Mononuclear cell (primary cell): ENCODE results near the gene FAM216A. TPM values are rescaled to one million over a fixed set of nuclear protein-coding genes. Genes with fewer than 3 reads are reported as not detected.
"Not testable (repeated sequence)": the region's sequence is repeated elsewhere in the genome, so short reads cannot be mapped to it uniquely, and the experiment has no call there.

Source experiments
- H3K27me3 ChIP-seq: 2 replicates; pipeline ENCODE4 v1.6.0; 2011; ENCODE audit warnings: low read length, control low read depth; ENCODE audit not compliant: insufficient read depth
- H3K4me1 ChIP-seq: 2 replicates; pipeline ENCODE4 v1.5.1; 2011; ENCODE audit warnings: mild to moderate bottlenecking, low read length, control low read depth; ENCODE audit not compliant: insufficient read depth
- H3K4me3 ChIP-seq: 2 replicates; pipeline ENCODE4 v1.5.1; 2011; ENCODE audit warnings: mild to moderate bottlenecking, low read length, moderate library complexity
- H3K9me3 ChIP-seq: 2 replicates; pipeline ENCODE4 v1.5.1; 2011; ENCODE audit warnings: low read depth, mild to moderate bottlenecking, control low read depth, low read length
- total RNA-seq: library from RNA; depleted of rRNA; stranded (reverse); fragments of >200 nt; gene quantifications from one replicate; pipeline ENCODE4 v1.2.3, GENCODE V29; 2012

The FAM216A gene
- total RNA-seq, 1 donor, result 9.0 TPM

DNA sequence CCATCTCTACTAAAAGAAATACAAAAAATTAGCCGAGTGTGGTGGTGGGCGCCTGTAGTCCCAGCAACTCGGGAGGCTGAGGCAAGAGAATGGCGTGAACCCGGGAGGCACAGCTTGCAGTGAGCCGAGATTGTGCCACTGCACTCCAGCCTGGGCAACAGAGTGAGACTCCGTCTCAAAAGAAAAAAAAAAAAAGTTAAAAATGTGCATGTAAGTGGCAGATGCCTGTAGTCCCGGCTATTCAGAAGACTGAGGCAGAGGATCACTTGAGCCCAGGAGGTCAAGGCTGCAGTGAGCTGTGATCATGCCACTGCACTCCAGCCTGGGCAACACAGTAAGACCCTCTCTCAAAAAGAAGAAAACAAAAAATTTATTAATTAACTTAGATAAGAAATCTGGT, 49.4 kb downstream of the FAM216A start:
- H3K4me1 ChIP-seq, result not testable (repeated sequence)

DNA sequence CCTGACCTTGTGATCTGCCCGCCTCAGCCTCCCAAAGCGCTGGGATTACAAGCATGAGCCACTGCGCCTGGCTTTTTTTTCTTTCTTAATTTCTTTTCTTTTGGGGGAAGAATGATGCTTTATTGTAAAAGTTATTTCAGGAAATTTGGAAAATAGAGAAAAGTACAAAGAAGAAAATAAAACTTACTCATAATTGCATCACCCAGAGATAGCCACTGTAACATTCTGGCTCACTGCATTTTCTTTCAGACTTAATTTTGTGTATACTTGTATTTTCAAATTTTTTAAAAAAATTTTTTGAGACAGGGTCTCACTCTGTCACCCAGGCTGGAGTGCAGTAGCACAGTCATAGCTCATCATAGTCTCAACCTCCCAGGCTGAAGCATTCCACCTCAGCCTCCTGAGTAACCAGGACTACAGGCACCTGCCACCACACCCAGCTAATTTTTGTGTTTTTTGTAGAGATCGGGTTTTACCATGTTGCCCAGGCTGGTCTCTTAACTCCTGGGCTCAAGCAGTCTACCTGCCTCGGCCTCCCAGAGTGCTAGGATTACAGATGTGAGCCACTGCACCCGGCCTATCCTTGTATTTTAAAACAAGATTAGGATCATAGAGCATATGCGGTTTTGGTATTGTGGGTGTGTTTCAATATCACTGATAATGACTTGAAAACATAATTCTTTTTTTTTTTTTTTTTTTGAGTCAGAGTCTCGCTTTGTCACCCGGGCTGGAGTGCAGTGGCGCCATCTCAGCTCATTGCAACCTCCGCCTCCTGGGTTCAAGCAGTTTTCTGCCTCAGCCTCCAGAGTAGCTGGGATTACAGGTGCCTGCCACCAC, 52.4 kb downstream of the FAM216A start:
- not testable (repeated sequence) for H3K4me3 ChIP-seq, H3K4me1 ChIP-seq, H3K9me3 ChIP-seq, H3K27me3 ChIP-seq

More for the DNA sequence above, 49.4 kb downstream of the FAM216A start:
- H3K27me3 ChIP-seq, H3K9me3 ChIP-seq, H3K4me3 ChIP-seq: not testable (repeated sequence)

DNA sequence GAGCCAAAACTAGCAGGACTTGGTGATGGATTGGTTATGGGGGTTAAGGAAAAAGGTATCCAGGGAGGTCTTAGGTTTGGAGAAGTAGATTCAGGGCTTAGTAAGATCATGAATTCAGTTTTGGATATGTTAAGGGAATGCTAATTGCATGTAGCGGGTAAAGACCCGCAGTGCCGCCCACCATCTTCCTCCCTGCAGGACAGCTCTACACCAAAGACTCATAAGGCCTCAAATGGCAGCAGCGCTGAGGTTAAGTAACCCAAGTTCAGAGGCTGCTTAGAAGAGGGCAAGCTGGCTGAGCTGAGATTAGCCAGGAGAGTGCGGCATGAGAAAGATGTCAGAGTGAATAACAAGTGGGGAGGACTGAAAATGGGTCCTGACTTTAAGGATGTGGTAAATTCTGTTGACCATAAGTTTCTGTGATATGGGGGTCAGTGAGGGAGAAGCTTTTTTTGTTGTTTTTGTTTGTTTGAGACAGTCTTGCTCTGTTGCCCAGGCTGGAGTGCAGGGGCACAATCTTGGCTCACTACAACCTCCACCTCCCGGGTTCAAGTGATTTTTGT, 59.7 kb downstream of the FAM216A start:
- H3K4me1 ChIP-seq, result no peaks in the 10 kb centered on the region
- no peaks in the 10 kb centered on the region for H3K27me3 ChIP-seq
- no peaks in the 10 kb centered on the region for H3K9me3 ChIP-seq
- H3K4me3 ChIP-seq, result no peak overlapping the region

DNA sequence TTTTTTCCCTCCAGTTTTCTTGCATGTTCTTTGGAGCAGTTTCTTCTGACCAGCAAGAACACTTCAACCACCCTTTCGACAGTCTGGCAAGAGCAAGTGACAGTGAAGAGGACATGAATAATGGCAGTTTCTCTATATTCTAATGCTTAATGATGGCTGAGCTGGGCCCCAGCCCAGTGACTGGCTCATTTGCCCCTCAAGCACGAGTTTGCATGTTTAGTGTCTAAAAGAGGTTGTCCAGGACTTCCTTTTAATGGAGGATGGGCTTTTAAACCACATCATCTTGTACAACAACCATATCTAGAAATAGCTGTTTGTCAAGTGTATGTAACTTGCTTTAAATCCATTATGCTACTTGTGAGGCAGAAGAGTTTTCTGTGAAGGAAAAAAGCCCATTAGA, 61.9 kb downstream of the FAM216A start:
- no peaks in the 10 kb centered on the region for H3K4me1 ChIP-seq
- no peaks in the 10 kb centered on the region for H3K9me3 ChIP-seq
- no peaks in the 10 kb centered on the region for H3K27me3 ChIP-seq
- H3K4me3 ChIP-seq, result no peak overlapping the region

DNA sequence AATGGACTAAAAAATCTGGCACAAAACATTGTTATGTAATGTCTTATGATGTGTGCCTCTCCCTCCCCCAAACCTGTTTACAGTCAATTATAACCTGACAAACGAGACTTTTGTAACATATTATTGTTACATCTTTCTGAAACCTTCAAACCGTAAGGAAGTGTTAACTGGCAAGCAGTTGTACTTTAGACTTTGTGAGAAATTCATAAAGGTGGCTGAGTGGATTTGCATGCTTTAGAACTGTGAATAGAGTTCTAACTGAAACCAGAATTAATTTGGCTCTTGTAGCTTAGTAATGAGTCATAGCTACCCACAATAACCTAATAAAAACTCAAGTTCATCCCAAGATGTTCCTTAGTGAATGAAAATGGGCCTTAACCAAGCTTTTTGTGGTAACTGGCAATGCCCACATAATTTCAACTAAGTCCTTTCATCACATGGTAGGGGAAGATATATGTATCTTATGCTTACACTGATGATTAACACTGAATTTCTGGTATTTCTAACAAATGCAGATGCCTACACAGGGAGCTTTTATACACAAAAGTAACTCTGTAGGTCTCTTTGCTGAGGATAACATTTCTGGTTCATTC, 63.2 kb downstream of the FAM216A start:
- no peaks in the 10 kb centered on the region for H3K4me1 ChIP-seq
- no peak overlapping the region for H3K4me3 ChIP-seq
- no peaks in the 10 kb centered on the region for H3K27me3 ChIP-seq
- H3K9me3 ChIP-seq, result no peaks in the 10 kb centered on the region

DNA sequence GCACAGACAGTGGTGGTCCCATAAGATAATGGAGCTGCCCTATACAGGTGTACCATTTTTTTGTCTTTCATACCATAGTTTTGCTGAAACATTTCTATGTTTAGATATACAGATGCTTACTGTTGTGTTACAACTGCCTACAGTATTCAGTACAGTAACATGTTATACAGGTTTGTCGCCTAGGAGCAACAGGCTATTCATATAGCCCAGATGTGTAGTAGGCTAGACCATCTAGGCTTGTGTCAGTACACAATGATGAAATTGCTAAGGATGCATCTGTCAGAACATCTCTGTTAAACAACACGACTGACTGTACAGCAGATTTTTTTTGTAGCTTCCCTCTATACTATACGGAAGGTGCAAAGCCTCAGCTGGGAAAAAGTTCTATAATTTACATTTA, 64.0 kb downstream of the FAM216A start:
- Histone ChIP-seq H3K4me3 (no peak overlapping the region), H3K4me1 (no peaks in the 10 kb centered on the region), H3K27me3 (no peaks in the 10 kb centered on the region), H3K9me3 (no peaks in the 10 kb centered on the region)

DNA sequence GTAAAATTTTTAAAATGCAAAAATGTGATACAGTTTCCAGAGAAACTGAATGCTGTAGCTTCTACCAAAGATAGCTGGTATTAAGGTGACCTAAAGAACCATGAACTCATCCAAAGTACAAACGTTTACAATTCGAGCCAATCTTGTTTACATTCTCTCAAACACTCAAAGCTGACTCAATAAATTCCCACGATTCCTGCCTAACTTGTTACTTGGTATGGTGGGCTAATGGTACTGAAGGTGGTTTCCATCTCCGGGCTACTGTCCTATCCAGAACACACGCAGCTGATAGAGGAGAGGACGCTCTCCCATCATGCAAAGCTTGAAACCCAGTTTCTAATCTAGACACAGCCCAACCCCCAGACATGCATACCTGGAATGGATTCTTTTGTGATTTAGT, 65.0 kb downstream of the FAM216A start:
- Histone ChIP-seq H3K9me3 (no peaks in the 10 kb centered on the region), H3K27me3 (no peaks in the 10 kb centered on the region), H3K4me3 (no peak overlapping the region), H3K4me1 (no peaks in the 10 kb centered on the region)

DNA sequence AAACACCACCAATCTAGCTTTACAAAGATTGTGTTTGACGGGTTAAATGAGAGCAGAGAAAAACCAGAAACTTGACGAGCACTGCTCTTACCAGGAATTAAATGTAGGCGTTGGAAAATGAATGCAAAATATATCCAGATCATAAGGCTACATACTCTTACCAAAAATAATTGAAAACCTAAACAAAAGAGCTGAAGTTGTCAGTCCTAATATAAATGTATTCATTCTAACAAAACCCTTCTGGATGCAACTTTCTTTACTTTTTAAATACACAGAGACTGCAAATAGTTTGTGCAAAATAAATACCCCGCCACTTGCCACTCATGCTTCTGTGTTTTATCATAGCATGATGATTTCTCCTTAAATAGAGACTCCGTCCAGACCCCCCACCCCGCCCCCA, 66.2 kb downstream of the FAM216A start:
- no peaks in the 10 kb centered on the region for H3K9me3 ChIP-seq
- no peak overlapping the region for H3K4me3 ChIP-seq
- H3K4me1 ChIP-seq, result no peaks in the 10 kb centered on the region
- no peaks in the 10 kb centered on the region for H3K27me3 ChIP-seq

DNA sequence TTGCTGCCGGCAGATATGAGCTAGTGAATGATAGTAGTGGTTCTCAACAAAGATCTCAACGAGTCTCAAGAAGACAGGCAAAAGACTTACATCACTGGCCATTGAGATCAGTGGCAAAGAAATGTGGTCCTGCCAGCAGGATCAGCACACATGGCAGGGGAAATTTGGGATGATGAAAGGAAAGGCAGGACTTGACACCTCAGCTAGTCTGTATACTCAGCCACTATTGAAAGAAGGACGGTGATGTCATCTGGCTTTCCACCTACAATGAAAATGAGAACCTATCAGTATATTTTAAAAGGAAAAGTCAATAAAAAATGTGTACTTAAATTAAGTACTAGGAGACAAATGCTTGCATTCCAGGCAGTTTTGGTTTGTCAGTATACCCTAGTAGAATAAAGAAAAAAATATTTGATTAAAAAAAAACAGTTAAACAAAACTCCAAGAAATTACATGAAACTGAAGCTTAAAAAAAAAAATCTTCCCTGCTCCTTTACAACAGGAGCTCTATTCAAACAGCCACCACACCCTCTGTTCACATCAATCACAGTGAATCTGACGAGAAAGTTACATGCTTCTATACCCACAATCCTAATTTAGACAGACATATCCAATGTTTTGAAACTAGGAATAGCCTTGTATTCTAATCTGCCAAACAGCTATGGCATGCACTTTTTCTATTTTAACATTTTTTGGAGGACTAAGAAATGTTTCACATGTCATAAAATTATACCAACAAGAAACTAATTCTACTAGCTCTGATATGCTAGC, 68.4 kb downstream of the FAM216A start:
- Histone ChIP-seq H3K4me1 (no peaks in the 10 kb centered on the region), H3K27me3 (no peaks in the 10 kb centered on the region), H3K4me3 (no peak overlapping the region), H3K9me3 (no peaks in the 10 kb centered on the region)

DNA sequence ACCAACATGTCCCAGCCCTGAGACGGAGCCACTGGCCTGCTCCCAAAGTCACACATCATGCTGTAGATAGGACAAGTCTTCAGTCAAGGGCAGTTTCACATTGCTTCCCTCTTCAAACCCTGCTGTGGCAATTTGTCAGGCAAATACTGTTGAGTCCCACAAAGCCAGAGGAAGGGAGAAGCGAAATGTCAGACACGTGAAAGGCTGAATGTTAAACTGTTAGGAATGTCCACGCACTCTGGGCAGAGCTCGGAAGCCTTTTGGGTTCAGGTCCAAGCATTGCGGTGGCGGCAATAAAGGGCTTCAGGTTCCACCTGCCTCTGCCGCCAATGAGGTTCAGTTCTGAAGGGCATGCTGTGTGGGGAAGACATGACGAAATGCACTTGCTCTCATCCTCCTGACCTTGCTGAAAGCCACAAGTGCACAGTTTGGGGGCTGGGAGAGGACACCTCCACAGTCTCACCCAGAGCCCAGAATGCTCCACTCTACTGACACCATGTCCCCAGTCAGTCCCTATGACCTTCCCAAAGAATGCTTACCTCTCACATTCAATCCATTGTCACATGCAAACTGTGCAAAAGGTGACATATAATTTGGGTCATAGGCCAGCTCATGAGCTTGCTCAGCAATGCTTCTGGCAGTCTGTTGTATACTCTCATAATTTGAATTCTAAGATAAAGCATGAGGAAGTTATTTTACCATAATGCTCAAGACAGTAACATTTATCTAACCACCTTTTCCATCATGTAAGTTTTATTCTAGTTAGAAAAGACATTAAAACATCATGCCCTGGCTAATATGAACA, 69.2 kb downstream of the FAM216A start:
- no peaks in the 10 kb centered on the region for H3K9me3 ChIP-seq
- no peaks in the 10 kb centered on the region for H3K27me3 ChIP-seq
- no peaks in the 10 kb centered on the region for H3K4me1 ChIP-seq
- no peak overlapping the region for H3K4me3 ChIP-seq

DNA sequence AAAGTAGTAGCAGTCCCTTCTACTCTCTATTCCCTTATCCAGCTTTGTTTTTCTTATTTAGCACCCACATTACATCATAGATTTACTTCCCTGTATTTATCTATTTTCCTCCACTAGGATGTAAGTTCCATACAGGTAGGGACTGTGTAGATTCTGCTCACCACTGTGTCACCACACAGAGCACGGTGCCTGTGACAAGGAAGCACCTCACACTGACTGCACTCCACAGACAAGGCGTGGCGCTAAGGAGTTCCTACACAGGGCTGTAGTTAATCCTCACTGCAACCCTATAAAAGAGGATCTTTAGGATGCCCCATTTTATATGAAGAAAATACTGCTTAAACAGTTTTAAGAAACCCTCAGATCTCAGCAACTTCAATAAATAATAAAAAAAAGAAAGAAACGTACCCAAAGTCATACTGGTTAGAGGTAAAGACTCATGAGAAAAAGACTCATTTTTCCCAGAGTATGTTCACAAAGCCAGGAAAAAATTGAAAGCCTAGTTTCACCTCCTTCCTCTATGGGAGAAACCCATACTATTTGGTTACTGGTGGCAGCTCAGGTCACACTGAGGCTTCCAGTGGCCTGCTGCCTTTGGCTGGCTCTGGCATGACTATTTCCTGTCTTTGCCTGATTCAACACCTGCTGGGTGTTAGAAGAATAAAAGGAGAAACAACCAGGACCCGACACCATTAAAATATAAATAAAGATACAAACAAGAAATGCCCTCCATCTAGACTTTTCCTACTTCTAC, 70.4 kb downstream of the FAM216A start:
- Histone ChIP-seq H3K4me3 (no peak overlapping the region), H3K4me1 (no peaks in the 10 kb centered on the region), H3K9me3 (no peaks in the 10 kb centered on the region), H3K27me3 (no peaks in the 10 kb centered on the region)
